Tibial artery (tissue), 4 donors: ENCODE measurements around the gene CFI.

Source experiments
- DNase-seq, 2 donors: peaks; one replicate each; pipeline ENCODE4 v3.0.0-alpha.2; 2019
- H3K27ac ChIP-seq, 2 donors: fragments of 200-600 bp; sonication (generic) in 1 of 2; 1 replicate in 1 of 2; 2 replicates in 1 of 2; pipeline ENCODE4 v1.5.1; 2018 to 2019; ENCODE audit warnings: mild to moderate bottlenecking in 1 of 2
- H3K27me3 ChIP-seq, 2 donors: fragments of 200-600 bp; sonication (generic) in 1 of 2; one replicate each; pipeline versions ENCODE4 v1.5.1 to v1.6.0; 2016 to 2019
- H3K36me3 ChIP-seq, 3 donors: fragments of 200-600 bp; sonication (generic) in 2 of 3; one replicate each; pipeline ENCODE4 v1.5.1; 2016 to 2019; ENCODE audit warnings: mild to moderate bottlenecking in 2 of 3
- H3K4me1 ChIP-seq, 4 donors: fragments of 200-600 bp; sonication (generic) in 2 of 4; 1 replicate in 3 of 4; 2 replicates in 1 of 4; pipeline ENCODE4 v1.5.1; 2016 to 2019
- H3K4me3 ChIP-seq, 2 donors: fragments of 200-600 bp; sonication (generic) in 1 of 2; 1 replicate in 1 of 2; 2 replicates in 1 of 2; pipeline ENCODE4 v1.5.1; 2018 to 2019; ENCODE audit warnings: mild to moderate bottlenecking in 2 of 2
- H3K9me3 ChIP-seq, 3 donors: fragments of 200-600 bp; sonication (generic) in 1 of 3; one replicate each; pipeline ENCODE4 v1.5.1; 2016 to 2019
- intact Hi-C: fragments of 100-400 bp; cut with DNase I; formaldehyde crosslinking; loops from one replicate; pipeline ENCODE4 v1.15.0; 2023; ENCODE audit warnings: low total_unique reads
- TF ChIP-seq, protein P1 (sequence below), 2 experiments: fragments of 200-600 bp in 1 of 2; fragments of 450-650 bp in 1 of 2; IDR thresholded peaks; one replicate each; pipeline ENCODE4 v1.5.1; 2017 to 2019; ENCODE audit warnings: antibody characterized with exemption in 2 of 2, mild to moderate bottlenecking in 1 of 2, moderate library complexity in 1 of 2

The CFI gene

DNA sequence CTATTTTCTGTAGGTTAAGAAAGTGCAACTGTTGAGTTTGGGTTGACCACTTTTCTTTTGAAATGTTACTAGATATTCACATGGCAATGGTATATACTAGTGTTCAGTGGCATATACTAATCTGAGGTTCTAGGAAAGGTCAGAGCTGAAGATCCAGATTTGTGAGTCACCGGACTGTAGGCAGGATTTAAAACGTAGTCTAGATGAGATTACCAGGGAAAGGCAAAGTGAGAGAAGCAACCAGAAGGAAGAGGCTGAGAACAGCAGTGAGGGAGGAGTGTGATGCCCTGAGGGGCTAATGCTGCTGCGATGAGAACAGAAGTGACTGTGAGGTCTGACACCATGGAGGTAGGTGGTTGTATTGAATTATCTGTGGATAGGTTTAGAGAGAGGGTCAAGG is 62.3 kb downstream of the CFI start:
- intact Hi-C loops: no loop called here
- Histone ChIP-seq H3K27ac (no peak overlapping the region), H3K4me3 (no peak overlapping the region), H3K27me3 (peaks cover 0 to 5% of the 10 kb centered on the region in 2 donors), H3K4me1 (no peaks in the 10 kb centered on the region), H3K9me3 (no peaks in the 10 kb centered on the region), H3K36me3 (no peaks in the 10 kb centered on the region)
- TF ChIP-seq, protein P1, sequence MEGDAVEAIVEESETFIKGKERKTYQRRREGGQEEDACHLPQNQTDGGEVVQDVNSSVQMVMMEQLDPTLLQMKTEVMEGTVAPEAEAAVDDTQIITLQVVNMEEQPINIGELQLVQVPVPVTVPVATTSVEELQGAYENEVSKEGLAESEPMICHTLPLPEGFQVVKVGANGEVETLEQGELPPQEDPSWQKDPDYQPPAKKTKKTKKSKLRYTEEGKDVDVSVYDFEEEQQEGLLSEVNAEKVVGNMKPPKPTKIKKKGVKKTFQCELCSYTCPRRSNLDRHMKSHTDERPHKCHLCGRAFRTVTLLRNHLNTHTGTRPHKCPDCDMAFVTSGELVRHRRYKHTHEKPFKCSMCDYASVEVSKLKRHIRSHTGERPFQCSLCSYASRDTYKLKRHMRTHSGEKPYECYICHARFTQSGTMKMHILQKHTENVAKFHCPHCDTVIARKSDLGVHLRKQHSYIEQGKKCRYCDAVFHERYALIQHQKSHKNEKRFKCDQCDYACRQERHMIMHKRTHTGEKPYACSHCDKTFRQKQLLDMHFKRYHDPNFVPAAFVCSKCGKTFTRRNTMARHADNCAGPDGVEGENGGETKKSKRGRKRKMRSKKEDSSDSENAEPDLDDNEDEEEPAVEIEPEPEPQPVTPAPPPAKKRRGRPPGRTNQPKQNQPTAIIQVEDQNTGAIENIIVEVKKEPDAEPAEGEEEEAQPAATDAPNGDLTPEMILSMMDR (IDR thresholded peaks at IDR 0.05): no peak
- no peak for DNase-seq

DNA sequence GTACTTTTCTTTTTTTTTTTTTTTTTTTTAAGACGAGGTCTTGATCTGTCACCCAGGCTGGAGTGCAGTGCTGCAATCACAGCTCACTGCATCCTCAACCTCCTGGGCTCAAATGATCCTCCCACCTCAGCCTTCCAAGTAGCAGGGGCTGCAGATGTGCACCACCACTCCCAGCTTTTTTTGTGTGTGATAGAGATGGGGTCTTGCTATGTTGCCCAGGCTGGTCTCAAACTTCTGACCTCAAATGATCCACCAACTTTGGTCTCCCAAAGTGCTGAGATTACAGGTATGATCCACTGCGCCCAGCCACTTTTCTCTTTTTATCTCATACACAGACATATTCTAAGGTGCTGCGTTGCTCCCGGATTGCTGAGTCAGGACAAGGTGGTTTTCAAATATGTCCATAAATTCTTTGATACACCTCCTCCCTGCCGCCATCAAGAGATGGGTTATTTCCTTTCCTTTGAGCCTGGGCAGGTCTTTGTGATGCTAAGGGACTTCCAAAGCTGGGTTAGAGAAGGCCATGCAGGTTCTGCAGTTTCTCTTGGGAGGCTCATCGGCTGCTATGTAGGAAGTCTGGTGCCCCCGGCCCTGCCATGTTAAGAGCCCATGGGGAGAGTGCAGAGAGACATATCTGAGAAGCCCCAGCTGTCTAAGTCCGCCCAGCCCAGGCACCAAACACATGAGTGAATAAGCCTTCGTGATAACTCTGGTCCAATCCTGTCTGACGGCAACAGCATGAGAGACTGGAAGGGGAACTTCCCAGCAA is 63.5 kb downstream of the CFI start:
- H3K27ac ChIP-seq: no peak overlapping the region
- no peaks in the 10 kb centered on the region for H3K36me3 ChIP-seq
- H3K27me3 ChIP-seq: peaks cover 0 to 5% of the 10 kb centered on the region in 2 donors
- H3K9me3 ChIP-seq: no peaks in the 10 kb centered on the region
- intact Hi-C loops: no loop called here
- H3K4me3 ChIP-seq: no peak overlapping the region
- no peaks in the 10 kb centered on the region for H3K4me1 ChIP-seq
- no peak for DNase-seq
- TF ChIP-seq, protein P1 (IDR thresholded peaks at IDR 0.05): no peak

DNA sequence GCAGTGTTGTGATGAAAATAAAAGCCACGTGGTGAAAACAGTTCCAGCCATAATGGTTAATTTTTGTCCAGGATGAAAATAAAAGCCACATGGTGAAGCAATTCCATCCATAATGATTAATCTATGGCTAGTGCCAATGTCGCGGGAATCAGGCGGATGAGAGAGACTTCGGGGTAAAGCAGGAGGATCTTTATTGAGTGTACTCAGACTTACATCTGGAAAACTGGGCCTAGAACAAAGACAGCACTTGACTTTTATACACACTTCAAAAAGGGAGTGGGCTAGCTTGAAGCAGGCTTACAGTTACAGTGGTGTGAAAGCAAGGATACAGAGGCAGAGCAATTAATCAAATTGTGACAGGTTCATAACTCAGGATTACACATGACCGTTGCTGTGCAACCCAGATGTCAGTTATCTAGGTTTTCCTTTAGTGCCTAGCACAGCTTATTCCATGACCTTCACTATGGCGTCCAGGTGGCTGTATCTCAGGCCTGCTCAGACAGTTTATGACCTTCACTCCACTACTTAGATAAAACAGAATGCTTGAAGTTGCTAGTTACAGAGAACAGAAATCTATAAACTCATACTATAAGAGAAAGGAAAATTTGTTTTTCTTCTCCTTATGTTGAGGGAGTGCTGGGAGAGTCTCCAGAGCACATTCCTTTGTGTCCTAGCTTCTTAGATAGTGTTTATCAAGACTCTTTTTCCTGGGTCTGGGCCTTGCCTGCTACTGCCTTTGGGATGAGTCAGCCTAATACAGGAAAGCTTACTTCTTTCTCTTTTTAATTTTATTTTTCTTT is 66.0 kb downstream of the CFI start:
- Histone ChIP-seq H3K36me3 (no peaks in the 10 kb centered on the region), H3K27ac (no peak overlapping the region), H3K27me3 (peaks cover 0 to 5% of the 10 kb centered on the region in 2 donors), H3K4me1 (peaks cover 0 to 4% (median under 1%) of the 10 kb centered on the region in 4 donors), H3K9me3 (no peaks in the 10 kb centered on the region), H3K4me3 (no peak overlapping the region)
- DNase-seq: no peak
- TF ChIP-seq, protein P1 (IDR thresholded peaks at IDR 0.05): no peak
- intact Hi-C loops: no loop called here

DNA sequence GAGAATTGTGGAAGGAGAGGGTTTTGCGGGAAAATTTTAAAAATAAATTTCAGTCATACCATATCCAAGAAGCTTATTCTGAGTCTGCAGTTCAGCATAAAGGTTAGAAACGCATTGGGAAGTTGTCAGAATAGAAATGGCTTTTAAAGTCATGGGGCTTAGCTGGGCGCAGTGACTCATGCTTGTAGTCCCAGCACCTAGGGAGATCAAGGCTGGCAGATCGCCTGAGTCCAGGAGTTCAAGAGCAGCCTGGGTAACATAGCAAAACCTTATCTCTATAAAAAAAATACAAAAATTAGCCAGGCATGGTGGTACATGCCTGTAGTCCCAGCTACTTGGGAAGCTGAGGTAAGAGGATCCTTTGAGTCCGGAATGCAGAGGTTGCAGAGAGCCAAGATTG is 68.1 kb downstream of the CFI start:
- Histone ChIP-seq H3K27ac (no peak overlapping the region), H3K4me1 (peaks cover 0 to 13% (median 8%) of the 10 kb centered on the region in 4 donors), H3K9me3 (no peaks in the 10 kb centered on the region), H3K27me3 (no peaks in the 10 kb centered on the region), H3K4me3 (no peak overlapping the region), H3K36me3 (no peaks in the 10 kb centered on the region)
- no peak for DNase-seq
- TF ChIP-seq, protein P1 (IDR thresholded peaks at IDR 0.05): no peak
- intact Hi-C loops: no loop called here

DNA sequence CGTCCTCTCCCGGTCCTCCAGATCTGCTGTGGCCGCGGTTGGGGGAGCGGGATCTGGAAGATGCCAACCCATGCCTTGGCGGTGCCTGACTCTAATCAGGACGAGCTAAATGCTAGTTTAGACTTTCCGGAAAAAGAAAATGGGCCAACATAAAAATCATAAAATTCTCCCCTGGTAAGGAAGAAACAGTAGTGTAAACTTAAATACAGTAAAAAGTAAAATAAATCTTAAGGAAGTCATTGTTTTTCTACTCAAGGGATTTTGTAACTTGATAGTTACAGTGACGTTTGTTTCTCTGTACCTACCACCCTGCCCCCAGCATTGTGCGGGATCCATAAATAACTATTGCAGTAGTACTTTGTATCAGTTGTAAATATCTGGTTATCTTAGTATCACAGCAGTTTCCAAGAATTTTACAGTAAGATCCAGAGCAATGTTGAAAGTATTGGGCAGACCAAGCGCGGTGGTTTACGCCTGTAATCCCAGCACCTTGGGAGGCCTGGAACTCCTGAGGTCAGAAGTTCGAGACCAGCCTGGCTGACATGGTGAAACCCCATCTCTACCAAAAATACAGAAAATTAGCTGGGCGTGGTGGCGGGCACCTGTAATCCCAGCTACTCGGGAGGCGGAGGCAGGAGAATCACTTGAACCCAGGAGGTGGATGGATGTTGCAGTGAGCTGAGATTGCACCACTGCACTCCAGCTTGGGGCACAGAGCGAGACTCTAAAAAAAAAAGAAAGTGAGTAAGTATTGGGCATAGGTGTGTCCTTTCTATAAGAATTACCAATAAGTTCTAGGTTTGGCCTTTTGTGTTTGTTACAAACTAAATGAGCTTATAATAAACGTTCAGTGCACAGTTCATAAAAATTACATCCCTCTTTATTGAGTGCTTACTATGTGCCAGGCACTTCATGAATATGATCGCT is 70.9 kb downstream of the CFI start:
- Histone ChIP-seq H3K27ac (peak overlapping the region; percentile 66 to 79), H3K4me3 (peak overlapping the region; percentile 64 to 87), H3K4me1 (peaks cover 0 to 16% (median 10%) of the 10 kb centered on the region in 4 donors), H3K36me3 (no peaks in the 10 kb centered on the region), H3K9me3 (no peaks in the 10 kb centered on the region), H3K27me3 (no peaks in the 10 kb centered on the region)
- no peak for DNase-seq
- TF ChIP-seq, protein P1 (IDR thresholded peaks at IDR 0.05): no peak
- intact Hi-C loops: loop anchor here (2.0 kb wide), 1 partner anchor 28 kb away; the partner anchor contains the start of gene CASP6
